Breast epithelium (tissue), 4 donors: Measurements from ENCODE around the gene PLCE1. TPM values are rescaled to one million over a fixed set of nuclear protein-coding genes. Genes with fewer than 3 reads are reported as not detected.

Experiments
- DNase-seq, 2 donors: peaks; one replicate each; pipeline ENCODE4 v3.0.0-alpha.2; 2019; ENCODE audit warnings: low spot score in 2 of 2
- H3K27ac ChIP-seq, 2 donors: fragments of 200-600 bp; sonication (generic) in 1 of 2; one replicate each; pipeline ENCODE4 v1.5.1; 2016 to 2019; ENCODE audit warnings: mild to moderate bottlenecking in 1 of 2
- H3K27me3 ChIP-seq, 2 donors: fragments of 200-600 bp; sonication (generic) in 1 of 2; one replicate each; pipeline versions ENCODE4 v1.5.1 to v1.6.0; 2017 to 2019; ENCODE audit warnings: control low read depth in 1 of 2, mild to moderate bottlenecking in 1 of 2
- H3K36me3 ChIP-seq: fragments of 200-600 bp; one replicate; pipeline ENCODE4 v1.5.1; 2019
- H3K4me1 ChIP-seq, 2 donors: fragments of 200-600 bp; sonication (generic); one replicate each; pipeline ENCODE4 v1.5.1; 2016 to 2019; ENCODE audit warnings: control low read depth in 1 of 2
- H3K4me3 ChIP-seq, 3 donors: fragments of 200-600 bp; sonication (generic); 1 replicate in 2 of 3; 2 replicates in 1 of 3; pipeline ENCODE4 v1.5.1; 2016 to 2019; ENCODE audit warnings: mild to moderate bottlenecking in 3 of 3, moderate library complexity in 2 of 3
- H3K9me3 ChIP-seq, 2 donors: fragments of 200-600 bp; sonication (generic) in 1 of 2; one replicate each; pipeline ENCODE4 v1.5.1; 2016 to 2019; ENCODE audit warnings: control low read depth in 1 of 2
- POLR2A ChIP-seq: fragments of 450-650 bp; IDR thresholded peaks from one replicate; pipeline ENCODE4 v1.6.1; 2016; ENCODE audit warnings: antibody characterized with exemption, mild to moderate bottlenecking, moderate library complexity
- POLR2AphosphoS5 ChIP-seq, 3 donors: sonication (generic); formaldehyde crosslinking; IDR thresholded peaks; one replicate each; pipeline ENCODE4 v1.6.1; 2017; ENCODE audit warnings: antibody characterized with exemption in 3 of 3
- intact Hi-C: fragments of 100-400 bp; cut with DNase I; formaldehyde crosslinking; loops from one replicate; pipeline ENCODE4 v1.15.1; 2023; ENCODE audit warnings: low total_unique reads
- total RNA-seq, 3 donors: library from RNA; depleted of rRNA; stranded (reverse); fragments of >200 nt; gene quantifications; one replicate each; pipeline ENCODE4 v1.1.0, GENCODE V29; 2016
- TF ChIP-seq, protein P1 (sequence below), 3 donors: fragments of 450-650 bp; IDR thresholded peaks; one replicate each; pipeline ENCODE4 v1.5.1; 2016 to 2017; ENCODE audit warnings: antibody characterized with exemption in 3 of 3, mild to moderate bottlenecking in 3 of 3, moderate library complexity in 3 of 3

Gene PLCE1
- total RNA-seq, 3 donors from 2014 or later = 6.2 to 14.1 (median 7.0) TPM

DNA sequence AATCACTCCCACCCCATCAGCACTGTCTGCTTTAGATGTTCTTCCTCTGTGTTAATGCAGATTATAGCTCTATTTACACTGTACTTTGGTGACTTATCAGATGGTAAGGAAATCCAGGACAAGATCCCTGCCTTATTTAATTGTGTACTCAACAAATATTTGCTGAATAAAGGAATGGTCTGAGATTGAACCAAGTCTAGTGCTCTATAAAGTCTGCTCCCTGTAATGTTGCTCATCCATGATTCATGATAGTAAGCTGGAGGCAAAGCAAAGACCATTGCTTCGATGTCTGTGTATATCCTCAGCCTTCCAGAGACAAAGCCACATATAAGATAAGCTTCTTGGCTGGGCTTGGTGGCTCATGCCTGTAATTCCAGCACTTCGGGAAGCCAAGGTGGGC, 33.5 kb downstream of the PLCE1 start:
- no peaks in the 10 kb centered on the region for H3K4me1 ChIP-seq
- TF ChIP-seq POLR2A = no peak
- TF ChIP-seq, protein P1, sequence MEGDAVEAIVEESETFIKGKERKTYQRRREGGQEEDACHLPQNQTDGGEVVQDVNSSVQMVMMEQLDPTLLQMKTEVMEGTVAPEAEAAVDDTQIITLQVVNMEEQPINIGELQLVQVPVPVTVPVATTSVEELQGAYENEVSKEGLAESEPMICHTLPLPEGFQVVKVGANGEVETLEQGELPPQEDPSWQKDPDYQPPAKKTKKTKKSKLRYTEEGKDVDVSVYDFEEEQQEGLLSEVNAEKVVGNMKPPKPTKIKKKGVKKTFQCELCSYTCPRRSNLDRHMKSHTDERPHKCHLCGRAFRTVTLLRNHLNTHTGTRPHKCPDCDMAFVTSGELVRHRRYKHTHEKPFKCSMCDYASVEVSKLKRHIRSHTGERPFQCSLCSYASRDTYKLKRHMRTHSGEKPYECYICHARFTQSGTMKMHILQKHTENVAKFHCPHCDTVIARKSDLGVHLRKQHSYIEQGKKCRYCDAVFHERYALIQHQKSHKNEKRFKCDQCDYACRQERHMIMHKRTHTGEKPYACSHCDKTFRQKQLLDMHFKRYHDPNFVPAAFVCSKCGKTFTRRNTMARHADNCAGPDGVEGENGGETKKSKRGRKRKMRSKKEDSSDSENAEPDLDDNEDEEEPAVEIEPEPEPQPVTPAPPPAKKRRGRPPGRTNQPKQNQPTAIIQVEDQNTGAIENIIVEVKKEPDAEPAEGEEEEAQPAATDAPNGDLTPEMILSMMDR (IDR thresholded peaks at IDR 0.05) = no peak
- TF ChIP-seq POLR2AphosphoS5 (IDR thresholded peaks at IDR 0.05) = no peak
- intact Hi-C loops = no loop called here
- no peak overlapping the region for H3K4me3 ChIP-seq
- H3K27ac ChIP-seq = no peak overlapping the region
- no peaks in the 10 kb centered on the region for H3K27me3 ChIP-seq
- peaks cover 27 to 41% of the 10 kb centered on the region in 2 donors for H3K9me3 ChIP-seq
- no peak for DNase-seq
- no peaks in the 10 kb centered on the region for H3K36me3 ChIP-seq

DNA sequence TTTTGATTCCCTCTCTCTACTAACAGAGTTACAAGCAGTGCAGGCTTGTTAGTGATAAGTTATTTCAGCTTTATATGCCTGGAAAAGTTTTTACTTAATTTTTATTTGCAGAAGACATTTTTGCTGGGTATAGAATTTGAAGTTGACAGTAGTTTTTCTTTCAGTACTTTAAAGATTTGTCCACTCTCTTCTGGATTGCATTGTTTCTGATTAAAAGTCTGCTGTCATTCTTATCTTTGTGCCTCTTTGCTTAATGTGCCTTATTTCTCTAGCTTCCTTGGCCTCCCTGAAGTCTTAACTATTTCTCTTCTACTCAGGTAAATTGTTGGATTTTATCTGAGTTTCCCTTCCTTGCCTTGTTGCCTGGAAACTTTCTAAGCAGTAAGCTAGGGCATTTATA, 36.2 kb downstream of the PLCE1 start:
- no peak for TF ChIP-seq POLR2A
- TF ChIP-seq, protein P1 (IDR thresholded peaks at IDR 0.05) = no peak
- TF ChIP-seq POLR2AphosphoS5 (IDR thresholded peaks at IDR 0.05) = no peak
- intact Hi-C loops = no loop called here

DNA sequence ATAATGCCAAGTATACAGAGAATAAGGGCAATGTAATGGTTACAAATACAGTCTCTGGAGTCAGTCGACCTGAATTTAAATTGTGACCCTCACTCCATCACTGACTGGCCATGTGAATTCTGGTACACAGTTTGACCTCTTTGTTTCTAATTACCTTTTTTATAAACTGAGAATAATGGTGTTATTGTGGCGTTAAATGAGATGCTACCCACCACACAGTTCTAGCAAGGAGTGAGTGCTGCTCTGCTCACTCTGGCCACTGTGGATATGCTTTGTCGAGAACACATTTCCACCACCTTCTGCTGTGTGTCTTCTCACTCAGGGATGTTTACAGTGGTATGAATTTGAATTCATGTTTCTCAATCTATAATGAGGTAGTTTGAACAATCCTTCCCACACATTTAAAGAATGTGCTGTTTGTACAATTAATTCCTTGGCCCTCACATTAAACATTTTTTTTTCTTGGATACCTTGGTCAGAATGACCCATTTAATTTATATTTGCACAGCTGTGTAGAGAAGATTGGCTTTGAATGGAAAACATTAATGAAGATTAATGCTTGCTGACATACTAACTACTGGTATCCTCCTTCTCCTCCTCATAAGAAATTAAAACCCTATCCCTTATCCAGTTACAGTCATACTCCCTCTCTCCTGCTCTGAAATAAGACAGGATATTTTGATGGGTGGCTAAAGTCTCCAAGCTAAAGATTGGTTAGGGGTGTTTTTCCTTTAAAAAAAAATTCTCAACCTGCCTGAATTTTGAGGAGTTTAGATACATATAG, 42.4 kb downstream of the PLCE1 start:
- no peak for DNase-seq
- Histone ChIP-seq H3K27me3 (no peaks in the 10 kb centered on the region), H3K27ac (no peak overlapping the region), H3K4me3 (no peak overlapping the region), H3K4me1 (no peaks in the 10 kb centered on the region), H3K36me3 (no peaks in the 10 kb centered on the region), H3K9me3 (no peaks in the 10 kb centered on the region)
- TF ChIP-seq POLR2AphosphoS5 (IDR thresholded peaks at IDR 0.05) (no peak), POLR2A (no peak)
- TF ChIP-seq, protein P1 (IDR thresholded peaks at IDR 0.05) = no peak
- intact Hi-C loops = no loop called here

More for the DNA sequence above, 36.2 kb downstream of the PLCE1 start:
- H3K36me3 ChIP-seq = no peaks in the 10 kb centered on the region
- no peak overlapping the region for H3K4me3 ChIP-seq
- H3K27me3 ChIP-seq = no peaks in the 10 kb centered on the region
- H3K9me3 ChIP-seq = peaks cover 27 to 41% of the 10 kb centered on the region in 2 donors
- H3K27ac ChIP-seq = no peak overlapping the region
- H3K4me1 ChIP-seq = no peaks in the 10 kb centered on the region
- no peak for DNase-seq

DNA sequence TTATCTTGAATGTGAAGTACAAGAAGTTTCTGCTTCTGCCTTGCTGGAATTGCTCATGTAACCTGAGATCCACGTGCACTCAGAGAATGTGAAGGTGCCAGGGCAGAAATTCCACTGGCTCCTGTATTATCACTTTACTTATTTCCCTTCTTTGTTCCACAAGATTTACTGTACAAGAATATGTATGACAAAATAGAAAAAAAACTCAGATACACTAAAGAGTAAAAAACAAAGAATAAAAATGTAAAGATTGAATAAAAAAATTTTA, 43.0 kb downstream of the PLCE1 start:
- no peaks in the 10 kb centered on the region for H3K9me3 ChIP-seq
- TF ChIP-seq, protein P1 (IDR thresholded peaks at IDR 0.05) = no peak
- TF ChIP-seq POLR2AphosphoS5 (IDR thresholded peaks at IDR 0.05) (no peak), POLR2A (no peak)
- DNase-seq = no peak
- H3K4me3 ChIP-seq = no peak overlapping the region
- H3K27ac ChIP-seq = no peak overlapping the region
- H3K36me3 ChIP-seq = no peaks in the 10 kb centered on the region
- H3K27me3 ChIP-seq = no peaks in the 10 kb centered on the region
- H3K4me1 ChIP-seq = no peaks in the 10 kb centered on the region
- intact Hi-C loops = no loop called here

DNA sequence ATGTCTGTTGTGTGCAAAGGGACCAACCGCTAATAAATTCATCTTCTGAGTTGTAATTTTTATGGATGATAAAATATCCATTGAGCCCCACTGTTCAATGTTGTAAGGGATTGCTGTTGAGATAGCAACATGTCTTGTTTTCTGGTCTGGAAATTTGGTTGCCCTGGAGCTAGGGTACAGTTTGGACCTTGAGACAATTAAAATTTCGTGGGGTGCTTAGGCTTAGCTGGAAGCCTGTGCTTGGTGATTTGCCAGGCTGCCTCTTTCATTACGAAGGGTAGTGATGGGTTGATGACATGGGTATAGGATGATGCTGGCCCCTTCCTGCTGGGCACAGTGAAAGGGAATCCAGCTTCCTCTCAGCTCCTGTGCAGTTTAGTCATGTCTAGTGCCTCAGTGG, 43.6 kb downstream of the PLCE1 start:
- intact Hi-C loops = no loop called here
- Histone ChIP-seq H3K36me3 (no peaks in the 10 kb centered on the region), H3K27me3 (no peaks in the 10 kb centered on the region), H3K4me1 (no peaks in the 10 kb centered on the region), H3K27ac (no peak overlapping the region), H3K4me3 (no peak overlapping the region), H3K9me3 (no peaks in the 10 kb centered on the region)
- TF ChIP-seq, protein P1 (IDR thresholded peaks at IDR 0.05) = no peak
- no peak for TF ChIP-seq POLR2AphosphoS5 (IDR thresholded peaks at IDR 0.05)
- no peak for TF ChIP-seq POLR2A
- no peak for DNase-seq
